IPS-11a (cell line): ENCODE data around the gene LEAP2.

Source experiments
- H3K4me3 ChIP-seq: one replicate; pipeline ENCODE4 v1.5.1; 2013; ENCODE audit warnings: low read depth, low read length, control low read depth

The LEAP2 gene

DNA sequence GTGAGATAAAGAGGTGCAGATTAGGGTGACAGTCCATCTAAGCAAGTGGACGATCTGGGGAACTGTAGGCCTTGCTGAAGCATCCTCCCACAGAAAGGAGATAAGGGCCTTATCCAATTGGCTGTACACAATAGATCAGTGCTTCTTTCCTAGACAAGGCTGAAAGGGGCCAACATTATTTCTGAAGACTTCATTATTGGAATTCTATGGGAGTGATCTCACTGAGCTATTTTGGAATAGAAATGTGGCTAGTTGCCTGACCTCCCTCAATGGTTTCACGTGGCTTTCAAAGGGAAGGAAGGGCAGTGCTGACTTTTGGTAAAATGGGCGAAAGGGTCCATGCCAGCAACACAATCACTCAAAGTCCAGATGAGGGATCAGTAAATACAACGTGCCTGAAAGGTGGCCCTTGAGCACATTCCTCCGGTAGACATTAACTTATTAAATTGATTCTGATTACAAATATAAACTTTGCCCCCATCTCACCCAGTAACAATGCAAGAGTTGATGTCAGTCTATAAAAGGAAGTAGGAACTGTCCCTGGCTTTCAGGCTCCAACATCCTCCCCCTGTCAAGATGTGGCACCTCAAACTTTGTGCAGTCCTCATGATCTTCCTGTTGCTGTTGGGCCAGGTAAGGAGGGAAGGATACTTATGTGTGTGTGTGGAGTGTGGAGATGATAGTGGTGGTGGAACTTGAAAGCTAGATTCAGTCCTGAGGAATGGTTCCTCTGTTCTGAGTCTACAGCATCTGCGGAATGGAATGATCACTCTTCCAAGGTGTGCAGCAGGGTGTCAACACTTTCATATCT is at the start of gene LEAP2:
Gene LEAP2 (plus strand): TSS at position 550 of the 811 bp plus-strand sequence. CDS start 27 bp downstream, at position 577.
- H3K4me3 ChIP-seq = no peak within 1 kb of the TSS

DNA sequence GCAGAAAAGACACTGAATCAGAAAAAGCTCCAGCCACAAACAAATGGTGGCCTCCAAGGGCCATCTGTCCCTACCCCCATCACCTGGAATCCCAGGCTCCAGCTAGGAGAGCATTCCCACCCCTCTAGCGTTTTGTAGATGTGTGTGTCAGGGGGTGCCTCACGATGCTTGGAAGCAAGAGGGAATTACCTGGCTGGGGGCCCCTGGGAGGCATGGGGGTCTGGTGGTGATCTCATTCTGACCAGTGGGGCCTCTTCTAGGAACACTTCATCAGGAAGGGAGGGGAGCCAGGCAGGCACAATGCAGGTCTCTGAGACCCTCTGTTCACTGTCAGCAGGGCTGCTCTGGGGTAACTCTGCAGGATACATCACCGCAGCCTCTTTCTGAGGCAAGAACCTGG is 49.0 kb upstream of the LEAP2 start:
- no peak overlapping the region for H3K4me3 ChIP-seq

GRCh38 chr5:132825033-132825833 is 48.2 kb upstream of the LEAP2 start:
- peak overlapping the region; percentile 45 for H3K4me3 ChIP-seq

DNA sequence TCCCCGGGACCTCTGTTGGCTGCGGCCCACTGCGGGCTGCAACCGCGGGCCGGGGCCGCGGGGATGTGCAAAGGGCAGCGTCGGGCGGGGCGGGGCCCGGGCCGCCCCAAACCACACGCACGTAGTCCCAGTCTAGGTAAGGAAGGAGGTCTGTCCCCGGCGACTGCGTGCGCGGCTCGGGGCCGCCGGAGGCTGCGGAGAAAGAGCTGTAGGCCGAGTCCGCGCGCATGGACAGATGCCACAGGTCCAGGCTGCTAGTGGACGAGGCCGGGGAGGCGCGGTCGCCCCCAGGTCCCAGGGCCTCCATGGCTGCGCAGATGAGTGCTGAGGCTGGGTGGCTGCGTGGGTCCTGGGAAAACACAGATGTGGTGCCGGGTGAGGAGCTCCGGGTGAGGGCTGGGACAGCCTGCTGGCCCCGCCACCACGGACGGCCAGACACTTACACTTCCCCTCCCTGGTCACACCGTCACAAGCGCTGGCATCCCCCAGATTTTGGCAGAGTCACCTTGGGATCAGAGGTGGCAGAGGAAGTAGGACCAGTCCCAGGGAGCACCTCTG is 47.6 kb upstream of the LEAP2 start:
- H3K4me3 ChIP-seq = peak overlapping the region; percentile 45

- H3K4me3 ChIP-seq = no peak overlapping the region
Observed at GRCh38 chr5:132826424-132827082, 46.9 kb upstream of the LEAP2 start.

DNA sequence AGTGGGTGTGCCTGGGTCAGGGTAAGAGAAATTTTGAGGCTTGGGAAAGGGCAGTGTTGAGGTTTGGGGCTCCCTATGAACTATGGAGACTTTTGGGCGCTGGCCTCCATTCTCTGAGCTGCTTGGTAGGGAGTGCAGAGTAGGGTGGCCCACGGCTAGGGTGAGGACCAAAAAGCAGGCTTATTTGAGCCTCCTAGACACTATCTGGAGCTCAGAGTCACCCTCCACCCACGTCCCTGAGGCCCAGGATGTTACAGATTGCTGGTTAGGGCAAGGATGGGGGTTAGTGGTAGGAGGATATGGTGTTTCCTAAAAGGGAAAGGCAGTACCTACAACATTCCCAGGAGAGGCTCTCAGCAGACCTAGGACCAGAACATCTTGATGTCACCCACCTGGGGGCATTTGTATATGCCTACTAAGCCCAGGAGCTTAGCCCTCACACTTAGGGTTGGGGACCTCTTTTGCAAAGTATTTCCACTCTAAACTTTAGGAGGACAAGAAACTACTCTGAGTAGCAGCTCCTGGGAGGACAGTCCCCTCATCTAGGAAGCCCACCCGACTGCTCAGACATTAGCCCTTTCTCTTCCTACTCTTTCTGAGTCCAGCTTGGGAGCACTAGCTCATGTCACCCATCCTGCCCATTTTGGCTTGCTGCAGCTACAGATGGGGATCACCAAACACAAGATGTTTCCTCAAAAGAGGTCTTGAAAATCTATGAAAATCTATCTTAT is 45.4 kb upstream of the LEAP2 start:
- no peak overlapping the region for H3K4me3 ChIP-seq

GRCh38 chr5:132828846-132829494 is 44.5 kb upstream of the LEAP2 start:
- H3K4me3 ChIP-seq = no peak overlapping the region

- peak overlapping the region; percentile 61 for H3K4me3 ChIP-seq
Observed at GRCh38 chr5:132829742-132830435, 43.6 kb upstream of the LEAP2 start.

- peak within 1 kb of the TSS; percentile 61 for H3K4me3 ChIP-seq
Observed at GRCh38 chr5:132830436-132831094, 42.9 kb upstream of the LEAP2 start, which contains the start of gene SHROOM1. SHROOM1 (minus strand) TSS chr5:132830647; CDS start chr5:132826140, 4,507 bp downstream.

DNA sequence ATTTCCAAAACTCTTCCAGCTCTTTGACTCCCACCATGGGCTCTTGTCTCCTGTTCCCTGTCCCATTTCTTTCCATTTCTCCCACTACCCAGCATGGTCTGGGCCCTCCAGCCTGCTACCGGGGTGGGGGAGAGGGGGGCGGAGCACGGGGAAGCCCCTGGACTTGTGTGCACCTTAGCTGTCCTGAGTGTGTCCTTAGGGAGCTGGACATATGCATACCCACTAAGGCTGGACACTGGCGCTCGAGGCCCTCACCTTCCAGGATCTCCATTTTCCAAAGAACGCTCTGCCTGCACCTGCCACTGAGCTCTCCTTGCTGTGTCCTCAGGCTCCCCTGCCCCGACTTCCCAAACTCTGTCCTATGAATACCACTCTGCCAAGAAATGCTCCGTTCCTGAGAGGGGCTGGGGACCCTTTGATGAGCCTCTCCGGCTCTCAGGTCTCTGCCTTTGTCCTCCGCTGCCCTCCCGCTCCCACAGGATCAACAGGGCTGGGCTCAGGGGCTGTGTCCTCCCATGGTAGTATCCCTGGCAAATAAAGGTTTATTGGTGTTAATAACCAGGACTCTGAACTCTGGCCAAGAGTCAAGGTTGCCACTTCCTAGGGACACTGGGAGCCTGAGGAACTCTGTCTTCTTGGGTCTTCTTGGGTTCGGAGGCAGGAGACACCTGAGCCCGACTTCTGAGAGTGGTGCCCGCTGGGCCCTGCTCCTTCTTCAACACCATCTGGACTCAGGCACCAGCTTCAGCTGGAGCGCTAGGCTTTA is 42.2 kb upstream of the LEAP2 start:
- H3K4me3 ChIP-seq = peak overlapping the region; percentile 61

DNA sequence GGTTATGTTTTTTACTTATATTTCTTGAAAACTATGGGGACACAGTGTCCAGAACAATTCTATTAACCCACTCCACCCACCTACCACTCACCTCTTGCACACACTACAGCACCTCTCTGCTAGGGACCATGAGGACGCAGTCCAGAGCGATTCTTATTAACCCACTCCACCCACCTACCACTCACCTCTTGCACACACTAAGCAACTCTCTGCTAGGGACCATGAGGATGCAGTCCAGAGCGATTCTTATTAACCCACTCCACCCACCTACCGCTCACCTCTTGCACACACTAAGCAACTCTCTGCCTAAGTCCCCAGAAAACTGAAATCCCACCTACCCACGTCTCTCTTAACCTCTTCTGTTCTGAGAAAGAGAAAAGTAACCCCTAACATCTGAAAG is 40.9 kb upstream of the LEAP2 start:
- H3K4me3 ChIP-seq = no peak overlapping the region

DNA sequence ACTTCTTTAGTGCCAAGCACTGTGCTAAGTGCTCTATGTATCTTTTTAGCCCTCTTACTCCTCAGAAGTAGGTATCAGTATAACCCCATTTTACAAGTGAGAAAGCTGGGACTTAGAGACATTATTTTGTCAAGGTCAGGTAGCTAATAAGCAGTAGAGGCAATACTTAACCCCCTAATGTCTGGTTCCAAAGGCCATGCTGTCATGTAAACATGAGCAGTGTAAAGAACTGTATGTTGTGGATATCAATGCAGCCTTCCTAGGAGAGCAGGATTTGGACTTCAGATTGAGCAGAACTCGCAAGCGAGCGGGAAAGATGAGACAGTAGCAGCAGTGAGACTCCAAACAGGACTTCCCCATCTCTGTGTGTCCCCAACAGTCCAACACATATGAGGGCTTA is 39.4 kb upstream of the LEAP2 start:
- no peak overlapping the region for H3K4me3 ChIP-seq

GRCh38 chr5:132836852-132837251 is 36.6 kb upstream of the LEAP2 start:
- no peak overlapping the region for H3K4me3 ChIP-seq

DNA sequence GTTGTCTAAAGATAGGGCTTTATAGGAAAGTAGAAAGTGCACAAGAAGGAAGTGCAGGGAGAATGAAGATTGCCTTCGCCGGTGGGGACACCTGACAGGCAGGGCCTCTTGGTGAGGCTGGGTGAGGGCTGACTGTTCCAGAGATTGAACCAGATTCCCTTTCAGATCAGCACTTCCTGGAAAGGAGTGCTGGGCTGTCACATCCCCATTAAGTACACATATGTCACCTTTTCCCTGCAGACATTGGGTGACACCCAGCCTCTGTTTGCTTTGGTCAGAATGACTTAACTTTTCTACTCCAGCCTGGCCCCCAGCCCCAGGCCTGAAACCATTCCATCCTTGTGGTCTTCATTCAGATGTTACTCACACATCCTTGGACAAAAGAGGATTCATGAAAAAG is 35.6 kb upstream of the LEAP2 start:
- no peak overlapping the region for H3K4me3 ChIP-seq

DNA sequence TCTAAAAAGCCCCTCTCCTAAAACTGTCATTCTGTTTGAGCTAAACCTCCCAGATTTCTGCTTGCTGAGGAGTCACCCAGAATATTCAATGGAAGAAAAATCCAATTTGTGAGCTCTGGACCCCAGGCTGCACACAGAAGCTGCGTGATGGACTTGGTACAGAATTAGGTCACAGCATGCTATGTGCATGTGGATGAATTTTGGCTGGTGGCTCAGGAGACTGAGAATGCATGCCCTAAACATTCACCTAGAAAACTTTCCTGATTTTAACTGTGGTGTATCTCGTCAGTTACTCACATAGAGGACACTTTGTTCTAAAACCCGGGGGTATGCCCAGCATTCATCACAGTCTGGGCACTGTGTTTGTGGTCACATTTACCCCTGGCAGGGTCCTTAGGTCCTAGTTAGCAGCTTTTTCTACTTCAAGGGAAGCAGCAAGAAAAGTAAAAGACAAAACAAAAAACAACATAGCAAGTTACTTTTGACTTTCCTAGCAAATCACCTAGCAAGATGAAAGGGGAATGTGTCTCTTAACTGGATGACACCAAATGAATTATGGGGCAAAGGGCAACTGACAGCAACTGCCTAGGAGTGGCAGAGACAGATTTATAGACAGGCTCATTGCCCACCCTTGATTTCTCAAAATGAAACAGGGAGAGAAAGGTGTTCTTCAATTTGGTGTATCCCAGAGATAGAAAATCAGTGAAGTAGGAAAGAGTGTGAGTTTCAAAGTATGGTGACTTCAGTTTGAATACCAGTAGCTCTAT is 34.8 kb upstream of the LEAP2 start:
- H3K4me3 ChIP-seq = no peak overlapping the region

- H3K4me3 ChIP-seq = no peak overlapping the region
Observed at GRCh38 chr5:132839426-132840301, 33.8 kb upstream of the LEAP2 start.
